ENCODE results near the gene RNU6-1.

RNU6-1 gene

DNA sequence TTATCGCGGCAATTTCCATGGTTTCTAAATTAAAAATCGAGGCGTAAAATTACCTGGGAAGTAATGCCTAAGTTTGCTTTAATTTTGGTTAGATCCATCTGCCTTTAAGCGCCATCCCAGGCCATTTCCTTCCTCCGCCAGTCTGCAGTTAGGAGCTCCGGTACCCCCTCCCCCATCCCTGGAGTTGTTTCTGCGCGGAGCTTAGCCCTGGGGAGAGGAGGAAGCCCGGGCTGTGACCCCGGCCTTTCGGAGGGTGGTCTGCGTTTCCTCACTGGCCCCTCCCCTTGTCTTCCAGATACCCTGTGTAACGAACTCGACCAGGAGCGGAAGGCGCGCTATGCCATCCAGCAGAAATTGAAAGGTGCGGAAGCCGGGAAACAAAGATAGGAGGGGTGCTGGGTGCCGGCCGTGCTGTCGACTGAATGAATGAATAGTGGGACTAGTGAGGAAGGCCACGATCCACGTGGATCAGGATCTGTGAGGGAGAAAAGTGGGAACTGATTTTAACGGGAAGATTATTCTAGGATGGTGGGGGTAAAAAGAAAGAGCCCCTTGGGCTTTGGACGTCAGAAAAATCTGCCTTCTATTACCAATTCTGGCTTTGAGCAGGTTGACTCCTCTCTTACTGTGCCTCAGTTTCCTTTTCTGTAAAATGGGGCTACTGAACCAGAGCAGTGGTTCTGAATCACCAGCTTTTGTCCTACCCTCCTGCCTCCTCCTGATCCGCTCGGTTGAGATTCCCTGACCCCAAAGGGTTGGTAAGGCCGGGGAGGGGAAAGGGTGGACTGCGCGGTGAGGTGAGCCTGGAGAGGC is 6.7 kb downstream of the RNU6-1 start:
- no peak for DNase-seq (ENCODE audit: low read depth in 2 of 2)

DNA sequence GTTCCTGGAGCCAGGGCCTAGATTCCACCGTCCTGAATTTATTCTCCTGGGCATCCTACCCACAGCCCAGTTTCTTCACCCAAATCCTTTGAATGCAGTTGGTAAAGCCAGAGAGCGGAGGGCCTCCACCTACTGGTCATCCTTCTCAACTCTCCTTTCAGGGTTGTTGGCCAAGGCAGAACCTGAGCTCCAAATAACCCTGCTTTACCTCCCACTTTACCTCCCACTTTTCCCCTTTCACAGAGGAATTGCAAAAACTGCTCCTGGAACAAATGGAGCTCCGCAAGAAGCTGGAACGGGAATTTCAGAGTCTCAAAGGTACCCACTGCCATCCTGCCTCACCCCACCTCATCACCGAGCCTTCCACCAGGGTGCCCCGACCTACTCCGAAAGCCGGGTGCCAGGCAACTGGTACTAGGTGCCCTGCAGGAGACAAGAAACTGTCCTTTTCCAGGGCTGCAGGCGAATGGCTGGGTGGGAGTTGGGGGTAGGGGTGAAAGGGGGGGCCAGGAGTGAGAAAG is 7.8 kb downstream of the RNU6-1 start:
- no peak for DNase-seq (ENCODE audit: low read depth in 2 of 2)

DNA sequence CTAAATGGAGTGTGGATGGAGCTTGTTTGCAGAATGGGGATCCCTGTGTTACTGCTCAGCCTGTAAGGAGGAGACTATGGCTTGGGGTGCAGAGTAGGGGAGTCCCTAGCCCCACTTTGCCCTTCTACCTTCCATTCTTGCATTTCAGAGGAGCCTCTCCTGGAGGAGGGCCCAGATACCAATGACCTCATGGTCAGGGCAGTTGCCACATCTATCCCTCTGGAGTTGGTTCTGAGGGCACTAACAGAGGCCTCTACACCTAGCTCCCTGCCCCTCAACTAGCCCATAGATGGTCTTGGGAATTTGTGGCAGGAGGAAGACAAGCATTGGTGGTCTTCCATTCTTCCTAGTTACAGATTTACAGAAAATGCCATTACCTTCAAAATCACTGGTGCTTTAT is 8.5 kb downstream of the RNU6-1 start:
- DNase-seq (ENCODE audit: low read depth in 2 of 2) = no peak

DNA sequence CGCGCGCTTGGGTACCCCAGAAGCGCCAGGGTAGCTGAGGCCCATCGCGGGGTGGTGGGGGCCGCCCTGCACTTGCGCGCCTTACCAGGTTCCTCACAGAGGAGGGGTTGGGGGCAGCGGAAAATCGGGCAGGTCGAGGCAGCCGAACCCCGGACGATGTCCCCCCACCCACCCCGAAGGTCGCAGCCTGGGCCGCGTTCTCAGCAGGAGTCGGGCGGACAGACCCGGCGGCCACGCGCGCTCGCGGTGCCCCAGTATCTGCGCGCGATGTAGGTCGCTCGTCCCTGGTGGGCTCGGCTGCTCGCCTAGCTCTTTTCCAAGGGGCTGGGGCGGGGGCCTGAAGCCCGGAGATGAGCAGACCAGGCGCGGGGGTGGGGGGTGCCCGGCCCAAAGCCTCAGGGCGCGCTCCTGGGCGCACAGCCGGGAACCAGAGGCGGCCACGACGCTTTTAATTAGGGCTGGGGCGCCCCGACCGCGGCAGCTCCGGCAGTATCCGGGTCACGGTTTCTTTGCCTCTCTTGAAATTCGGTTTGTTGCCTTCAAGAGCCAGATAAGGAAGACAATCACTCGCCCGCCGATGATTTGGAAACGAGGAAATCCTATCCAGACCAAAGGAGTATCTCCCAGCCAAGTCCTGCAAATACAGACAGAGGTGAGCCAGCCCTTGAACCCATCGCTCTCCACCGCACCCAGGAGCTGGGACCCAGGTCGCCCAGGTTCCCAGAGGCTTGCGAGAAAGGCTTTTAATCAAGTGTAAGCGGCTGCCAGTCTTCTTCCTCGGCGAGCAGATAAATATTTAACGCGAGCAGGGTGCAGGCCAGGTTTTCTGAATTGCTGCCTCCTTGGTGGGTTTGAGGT is 10.0 kb downstream of the RNU6-1 start:
- no peak for DNase-seq (ENCODE audit: low read depth in 2 of 2)

- no peak for DNase-seq (ENCODE audit: low read depth in 2 of 2)
Measured at GRCh38 chr15:67828969-67829646, 10.7 kb downstream of the RNU6-1 start.

DNA sequence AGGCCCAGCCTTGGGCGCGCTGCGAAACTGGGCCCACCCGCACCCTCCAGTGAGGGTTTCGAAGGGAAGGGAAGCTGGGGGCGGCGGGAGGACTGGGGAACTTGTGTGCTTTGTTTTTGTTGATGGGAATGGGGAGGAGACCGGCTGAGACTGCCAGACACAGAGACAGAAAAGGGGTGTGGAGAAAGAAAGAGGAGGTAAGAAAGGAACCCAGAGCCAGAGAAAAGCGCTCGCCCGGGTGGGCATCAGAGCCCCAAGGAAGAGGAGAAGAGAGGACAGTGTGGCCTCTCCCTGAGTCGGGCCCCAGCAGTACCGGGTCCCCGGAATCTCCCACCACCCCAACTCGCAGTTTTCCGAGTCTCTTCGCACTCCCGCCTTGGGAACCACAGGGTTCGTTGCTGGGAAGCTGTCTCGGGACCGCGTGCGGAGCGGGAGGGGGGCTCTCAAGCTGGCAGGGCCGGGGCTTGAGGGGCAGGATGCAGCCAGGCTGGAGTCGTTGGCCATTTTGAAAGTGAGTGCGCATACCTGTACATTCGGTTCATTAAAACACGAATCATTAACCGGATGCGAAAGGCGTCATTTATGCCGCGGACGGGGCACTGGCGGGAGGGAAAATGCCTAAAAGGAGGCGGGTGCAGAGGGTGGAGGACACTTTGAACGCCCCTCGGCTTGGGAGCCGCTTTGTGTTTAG is 11.4 kb downstream of the RNU6-1 start:
- no peak for DNase-seq (ENCODE audit: low read depth in 2 of 2)

DNA sequence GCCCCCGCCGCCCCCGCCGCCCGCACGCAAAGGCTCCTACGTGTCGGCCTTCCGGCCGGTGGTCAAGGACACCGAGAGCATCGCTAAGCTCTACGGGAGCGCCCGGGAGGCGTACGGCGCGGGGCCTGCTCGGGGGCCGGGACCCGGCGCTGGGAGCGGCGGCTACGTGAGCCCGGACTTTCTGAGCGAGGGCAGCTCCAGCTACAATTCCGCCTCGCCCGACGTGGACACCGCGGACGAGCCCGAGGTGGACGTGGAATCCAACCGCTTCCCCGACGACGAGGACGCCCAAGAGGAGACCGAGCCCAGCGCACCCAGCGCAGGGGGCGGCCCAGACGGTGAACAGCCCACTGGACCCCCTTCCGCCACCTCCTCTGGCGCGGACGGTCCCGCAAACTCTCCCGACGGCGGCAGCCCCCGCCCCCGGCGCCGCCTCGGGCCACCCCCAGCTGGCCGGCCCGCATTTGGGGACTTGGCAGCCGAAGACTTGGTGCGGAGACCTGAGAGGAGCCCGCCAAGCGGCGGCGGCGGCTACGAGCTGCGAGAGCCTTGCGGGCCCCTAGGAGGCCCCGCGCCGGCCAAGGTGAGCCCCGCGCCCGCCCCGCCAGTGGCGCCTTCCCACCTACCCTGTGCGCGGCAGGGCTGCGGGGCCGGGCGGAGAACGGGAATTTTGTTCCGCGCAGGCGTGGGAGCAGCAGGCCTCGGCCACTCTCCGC is 12.1 kb downstream of the RNU6-1 start:
- no peak for DNase-seq (ENCODE audit: low read depth in 2 of 2)

- DNase-seq (ENCODE audit: low read depth in 2 of 2) = no peak
Measured at GRCh38 chr15:67826717-67827561, 12.9 kb downstream of the RNU6-1 start.

DNA sequence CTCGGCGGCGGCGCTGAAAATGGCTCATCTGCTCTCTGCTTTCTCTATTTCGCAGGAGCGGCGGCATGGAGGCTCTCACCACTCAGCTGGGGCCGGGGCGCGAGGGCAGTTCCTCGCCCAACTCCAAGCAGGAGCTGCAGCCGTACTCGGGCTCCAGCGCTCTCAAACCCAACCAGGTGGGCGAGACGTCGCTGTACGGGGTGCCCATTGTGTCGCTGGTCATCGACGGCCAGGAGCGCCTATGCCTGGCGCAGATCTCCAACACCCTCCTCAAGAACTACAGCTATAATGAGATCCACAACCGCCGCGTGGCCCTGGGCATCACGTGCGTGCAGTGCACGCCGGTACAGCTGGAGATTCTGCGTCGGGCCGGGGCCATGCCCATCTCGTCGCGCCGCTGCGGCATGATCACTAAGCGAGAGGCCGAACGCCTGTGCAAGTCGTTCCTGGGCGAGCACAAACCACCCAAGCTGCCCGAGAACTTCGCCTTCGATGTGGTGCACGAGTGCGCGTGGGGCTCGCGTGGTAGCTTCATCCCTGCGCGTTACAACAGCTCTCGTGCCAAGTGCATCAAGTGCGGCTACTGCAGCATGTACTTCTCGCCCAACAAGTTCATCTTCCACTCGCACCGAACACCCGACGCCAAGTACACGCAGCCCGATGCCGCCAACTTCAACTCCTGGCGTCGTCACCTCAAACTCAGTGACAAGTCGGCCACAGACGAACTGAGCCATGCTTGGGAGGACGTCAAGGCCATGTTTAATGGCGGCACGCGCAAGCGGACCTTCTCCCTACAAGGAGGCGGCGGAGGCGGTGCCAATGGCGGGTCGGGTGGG is 13.7 kb downstream of the RNU6-1 start:
- no peak for DNase-seq (ENCODE audit: low read depth in 2 of 2)

DNA sequence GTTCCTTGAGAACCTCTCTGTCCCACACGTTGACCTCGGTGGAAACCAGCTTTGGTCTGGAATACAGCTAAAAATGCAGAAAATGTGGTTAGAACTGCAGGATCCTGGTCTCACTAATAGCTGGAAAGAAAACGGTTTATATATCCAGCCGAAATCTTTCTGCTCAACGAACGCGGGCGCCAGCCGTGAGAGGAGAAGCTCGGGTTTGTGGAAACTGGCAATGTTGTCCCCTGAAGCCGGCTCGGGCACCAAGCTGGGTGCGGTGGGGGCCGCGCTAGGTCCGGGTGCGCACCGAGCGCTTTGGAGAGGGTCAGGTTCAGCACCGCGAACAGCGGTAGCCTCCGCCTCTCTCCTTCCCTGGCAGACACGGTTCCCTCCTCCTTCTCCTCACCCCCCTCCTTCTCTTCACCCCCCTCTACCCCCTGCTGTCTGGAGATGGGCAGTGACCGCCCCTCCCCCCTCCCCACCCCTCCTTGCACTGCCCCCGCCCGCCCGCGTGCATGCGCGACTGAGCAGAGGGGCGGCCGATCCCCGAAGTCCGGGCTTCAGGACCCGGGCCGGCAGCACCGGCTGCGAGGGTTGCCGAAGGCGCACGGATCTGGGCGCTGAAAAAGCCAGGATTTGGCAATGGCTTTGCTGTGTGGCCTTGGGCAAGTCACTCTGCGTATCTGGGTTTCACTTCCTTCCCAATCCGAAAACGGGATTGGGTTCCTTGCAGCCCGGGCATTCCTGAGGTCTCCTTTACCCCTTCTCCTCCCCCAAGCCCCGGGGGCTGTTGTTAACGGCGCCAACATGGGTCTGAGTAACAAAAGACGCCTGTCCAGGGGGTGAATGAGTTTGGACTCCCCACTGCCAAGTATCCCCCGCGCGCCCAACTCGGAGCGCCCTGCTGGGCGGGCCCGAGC is 14.6 kb downstream of the RNU6-1 start, which contains the start of gene SKOR1:
SKOR1 (plus strand) TSS at position 534 of the 905 bp plus-strand sequence; CDS start at position 628, 94 bp downstream.
- DNase-seq (ENCODE audit: low read depth in 2 of 2) = no peak

- DNase-seq (ENCODE audit: low read depth in 2 of 2) = no peak
Measured at GRCh38 chr15:67824197-67824968, 15.5 kb downstream of the RNU6-1 start.

DNA sequence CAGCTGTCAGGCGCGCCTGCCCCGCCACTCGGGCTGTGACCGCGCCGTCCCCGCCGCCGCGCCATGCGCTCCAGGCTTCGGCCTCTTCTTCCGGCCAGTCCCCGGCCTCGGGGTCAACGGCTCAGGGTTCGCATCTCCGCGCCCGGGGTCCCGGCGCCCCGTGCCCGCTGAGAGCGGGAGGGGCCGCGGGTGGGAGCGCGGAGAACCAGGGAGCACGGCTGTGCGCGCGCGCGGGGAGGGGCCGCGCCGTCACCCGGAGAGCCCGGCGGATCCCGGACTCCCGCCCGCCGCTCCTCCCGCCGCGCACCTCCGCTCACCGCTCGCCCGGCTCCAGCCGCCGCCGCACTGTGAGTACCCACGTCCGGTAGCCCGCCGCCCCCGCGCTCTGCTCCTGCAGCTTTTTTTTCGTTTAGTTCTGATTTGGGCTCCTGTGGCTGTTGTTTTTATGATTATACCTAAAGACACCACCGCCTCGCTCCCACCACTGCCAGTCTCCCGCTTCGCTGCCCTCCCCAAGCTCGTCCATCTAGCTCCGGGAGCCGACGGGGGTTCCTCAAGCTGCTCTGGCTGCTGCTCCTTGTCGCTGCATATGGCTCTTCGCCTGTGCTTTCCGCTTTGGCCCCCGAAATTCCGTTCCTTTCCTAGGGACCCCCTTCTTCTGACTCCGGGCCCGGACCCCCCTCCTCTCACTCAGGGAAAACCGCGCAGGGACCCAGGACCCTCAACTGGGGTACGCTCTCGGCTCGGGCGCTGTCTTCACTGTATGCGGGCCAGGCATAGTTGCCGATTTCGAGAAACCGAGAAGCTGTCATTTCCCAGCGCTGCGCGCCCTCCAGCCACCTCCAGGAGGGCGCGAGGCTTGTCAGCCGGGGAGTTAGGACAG is 16.3 kb downstream of the RNU6-1 start:
- DNase-seq (ENCODE audit: low read depth in 2 of 2) = no peak

- DNase-seq (ENCODE audit: low read depth in 2 of 2) = no peak
Measured at GRCh38 chr15:67822537-67823313, 17.1 kb downstream of the RNU6-1 start.

GRCh38 chr15:67821784-67822440 is 17.9 kb downstream of the RNU6-1 start:
- no peak for DNase-seq (ENCODE audit: low read depth in 2 of 2)
